HL-60 (cell line): ENCODE data around the gene POR.

ENCODE experiments used
- CTCF ChIP-seq: IDR thresholded peaks from one replicate; pipeline ENCODE4 v1.5.1; 2011; ENCODE audit warnings: low read length, control low read depth, inconsistent platforms; ENCODE audit not compliant: insufficient read depth
- GABPA ChIP-seq: IDR thresholded peaks from 2 replicates; pipeline ENCODE4 v1.6.1; 2012; ENCODE audit warnings: low read depth
- POLR2AphosphoS5 ChIP-seq: IDR thresholded peaks from 2 replicates; pipeline ENCODE4 v1.6.1; 2012; ENCODE audit warnings: low read depth
- TF ChIP-seq, protein P1 (sequence below): IDR thresholded peaks from 2 replicates; pipeline ENCODE4 v1.6.1; 2012; ENCODE audit warnings: low read depth; ENCODE audit not compliant: insufficient replicate concordance

DNA sequence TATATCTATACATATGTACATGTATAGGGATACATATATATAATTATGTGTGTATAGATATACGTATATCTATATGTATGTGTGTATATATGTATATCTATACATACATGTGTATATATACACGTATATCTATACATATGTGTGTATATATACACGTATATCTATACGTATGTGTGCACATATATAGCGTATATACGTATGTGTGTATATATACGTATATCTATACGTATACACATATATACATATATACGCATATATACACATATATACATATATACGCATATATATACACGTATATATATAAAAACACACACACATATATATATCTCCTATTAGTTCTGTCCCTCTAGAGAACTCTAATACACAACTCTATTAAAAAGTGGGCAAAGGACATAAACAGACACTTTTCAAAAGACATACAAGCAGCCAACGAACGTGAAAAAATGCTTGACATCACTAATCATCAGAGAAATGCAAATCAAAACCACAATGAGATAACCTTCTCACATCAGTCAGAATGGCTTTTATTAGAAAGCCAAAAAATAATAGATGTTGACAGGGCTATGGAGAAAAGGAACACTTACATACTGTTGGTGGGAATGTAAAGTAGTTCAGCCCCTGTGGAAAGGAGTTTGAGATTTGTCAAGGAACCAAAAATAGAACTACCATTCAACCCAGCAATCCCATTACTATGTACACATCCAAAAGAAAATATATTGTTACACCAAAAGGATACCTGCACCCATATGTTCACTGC lies 101.4 kb downstream of the POR start:
- TF ChIP-seq CTCF: no peak
- no peak for TF ChIP-seq POLR2AphosphoS5
- TF ChIP-seq, protein P1, sequence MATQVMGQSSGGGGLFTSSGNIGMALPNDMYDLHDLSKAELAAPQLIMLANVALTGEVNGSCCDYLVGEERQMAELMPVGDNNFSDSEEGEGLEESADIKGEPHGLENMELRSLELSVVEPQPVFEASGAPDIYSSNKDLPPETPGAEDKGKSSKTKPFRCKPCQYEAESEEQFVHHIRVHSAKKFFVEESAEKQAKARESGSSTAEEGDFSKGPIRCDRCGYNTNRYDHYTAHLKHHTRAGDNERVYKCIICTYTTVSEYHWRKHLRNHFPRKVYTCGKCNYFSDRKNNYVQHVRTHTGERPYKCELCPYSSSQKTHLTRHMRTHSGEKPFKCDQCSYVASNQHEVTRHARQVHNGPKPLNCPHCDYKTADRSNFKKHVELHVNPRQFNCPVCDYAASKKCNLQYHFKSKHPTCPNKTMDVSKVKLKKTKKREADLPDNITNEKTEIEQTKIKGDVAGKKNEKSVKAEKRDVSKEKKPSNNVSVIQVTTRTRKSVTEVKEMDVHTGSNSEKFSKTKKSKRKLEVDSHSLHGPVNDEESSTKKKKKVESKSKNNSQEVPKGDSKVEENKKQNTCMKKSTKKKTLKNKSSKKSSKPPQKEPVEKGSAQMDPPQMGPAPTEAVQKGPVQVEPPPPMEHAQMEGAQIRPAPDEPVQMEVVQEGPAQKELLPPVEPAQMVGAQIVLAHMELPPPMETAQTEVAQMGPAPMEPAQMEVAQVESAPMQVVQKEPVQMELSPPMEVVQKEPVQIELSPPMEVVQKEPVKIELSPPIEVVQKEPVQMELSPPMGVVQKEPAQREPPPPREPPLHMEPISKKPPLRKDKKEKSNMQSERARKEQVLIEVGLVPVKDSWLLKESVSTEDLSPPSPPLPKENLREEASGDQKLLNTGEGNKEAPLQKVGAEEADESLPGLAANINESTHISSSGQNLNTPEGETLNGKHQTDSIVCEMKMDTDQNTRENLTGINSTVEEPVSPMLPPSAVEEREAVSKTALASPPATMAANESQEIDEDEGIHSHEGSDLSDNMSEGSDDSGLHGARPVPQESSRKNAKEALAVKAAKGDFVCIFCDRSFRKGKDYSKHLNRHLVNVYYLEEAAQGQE: no peak
- TF ChIP-seq GABPA: no peak
